HG03135 (cell line): ENCODE measurements around the gene C2CD2.
"Not testable (repeated sequence)": the region's sequence is repeated elsewhere in the genome, so short reads cannot be mapped to it uniquely, and the experiment has no call there.

ENCODE experiments used
- ATAC-seq: cut with Tn5 transposase; IDR thresholded peaks from one replicate; pipeline ENCODE4 v1.9.1; 2021; ENCODE audit warnings: mild to moderate bottlenecking, moderate library complexity; ENCODE audit not compliant: unreplicated experiment

The C2CD2 gene

GRCh38 chr21:41953831-41954653, at the start of gene C2CD2:
Gene C2CD2, minus strand, starts transcription at chr21:41954018. Its CDS starts 370 bp downstream, at chr21:41953648.
- peak; percentile 45 for ATAC-seq

- no peak for ATAC-seq
These were observed 49.2 kb upstream of the C2CD2 start for GRCh38 chr21:42003051-42003461.

- ATAC-seq: peak; percentile 57
These were observed 48.7 kb upstream of the C2CD2 start for GRCh38 chr21:42002421-42002958.

- ATAC-seq: no peak
These were observed 48.0 kb upstream of the C2CD2 start for GRCh38 chr21:42001781-42002180.

GRCh38 chr21:42000908-42001307, 47.1 kb upstream of the C2CD2 start:
- no peak for ATAC-seq

- ATAC-seq: no peak
These were observed 43.8 kb upstream of the C2CD2 start for GRCh38 chr21:41997657-41998056.

- ATAC-seq: no peak
These were observed 41.8 kb upstream of the C2CD2 start for GRCh38 chr21:41995577-41995976.

- not testable (repeated sequence) for ATAC-seq
These were observed 40.8 kb upstream of the C2CD2 start for GRCh38 chr21:41994613-41995012.

GRCh38 chr21:41993744-41994143, 39.9 kb upstream of the C2CD2 start:
- ATAC-seq: no peak

GRCh38 chr21:41992576-41992975, 38.8 kb upstream of the C2CD2 start:
- no peak for ATAC-seq

GRCh38 chr21:41991659-41992058, 37.8 kb upstream of the C2CD2 start:
- no peak for ATAC-seq

GRCh38 chr21:41989698-41990097, 35.9 kb upstream of the C2CD2 start:
- no peak for ATAC-seq

GRCh38 chr21:41987310-41987709, 33.5 kb upstream of the C2CD2 start:
- ATAC-seq: no peak

- no peak for ATAC-seq
These were observed 32.0 kb upstream of the C2CD2 start for GRCh38 chr21:41985662-41986416.

GRCh38 chr21:41983229-41983628, 29.4 kb upstream of the C2CD2 start:
- no peak for ATAC-seq

- no peak for ATAC-seq
These were observed 26.7 kb upstream of the C2CD2 start for GRCh38 chr21:41980561-41980960.

GRCh38 chr21:41979751-41980369, 26.0 kb upstream of the C2CD2 start:
- no peak for ATAC-seq

- no peak for ATAC-seq
These were observed 25.5 kb upstream of the C2CD2 start for GRCh38 chr21:41979335-41979734.

GRCh38 chr21:41977034-41977950, 23.5 kb upstream of the C2CD2 start:
- ATAC-seq: no peak

- ATAC-seq: no peak
These were observed 22.8 kb upstream of the C2CD2 start for GRCh38 chr21:41976611-41977010.
